SK-N-SH (cell line): ENCODE data around the gene DCTD. TPM values are rescaled to one million over a fixed set of nuclear protein-coding genes. Genes with fewer than 3 reads are reported as not detected.

ENCODE experiments used
- CTCF ChIA-PET: fragments of 300-600, 350-600 bp; formaldehyde crosslinking; extraction: SDS; loops from one replicate; lab custom pipeline; 2021; lab: Yijun Ruan, JAX
- POLR2A ChIA-PET: fragments of 350-600 bp; sonication (Branson Sonifier 250); formaldehyde crosslinking; extraction: SDS; loops from one replicate; lab custom pipeline; 2020; ENCODE audit warnings: antibody characterized with exemption, inconsistent platforms; lab: Yijun Ruan, JAX
- DNase-seq: peaks from one replicate; pipeline ENCODE4 v3.0.0; 2012
- H2AFZ ChIP-seq: fragments of 200-600 bp; sonication (generic); 2 replicates; pipeline ENCODE4 v1.8.1; 2016; ENCODE audit warnings: antibody characterized with exemption, mild to moderate bottlenecking, low read depth
- H3F3A ChIP-seq: fragments of 200-600 bp; sonication (generic); replicated peaks from 2 replicates; pipeline ENCODE3; 2016; ENCODE audit warnings: antibody characterized with exemption, mild to moderate bottlenecking; ENCODE audit not compliant: insufficient read depth
- H3K27ac ChIP-seq, 2 experiments: fragments of 200-500 bp in 1 of 2; fragments of 200-600 bp in 1 of 2; sonication (Bioruptor generic) in 1 of 2; sonication (generic), shearing (Covaris generic) in 1 of 2; 2 replicates each; pipeline versions ENCODE4 v1.5.1 to v1.6.1; 2014 to 2016; ENCODE audit warnings: low read depth in 2 of 2, inconsistent platforms in 1 of 2, low read length in 1 of 2, mild to moderate bottlenecking in 1 of 2, mixed read lengths in 1 of 2
- H3K27me3 ChIP-seq: fragments of 200-600 bp; sonication (generic), shearing (Covaris generic); 2 replicates; pipeline ENCODE4 v1.6.1; 2016; ENCODE audit warnings: mixed run types; ENCODE audit not compliant: insufficient read depth
- H3K36me3 ChIP-seq, 2 experiments: fragments of 200-500 bp in 1 of 2; fragments of 200-600 bp in 1 of 2; sonication (Bioruptor generic) in 1 of 2; sonication (generic) in 1 of 2; replicated peaks in 1 of 2; 2 replicates each; pipeline versions ENCODE3 to v1.5.1; 2014 to 2016; ENCODE audit warnings: low read length in 1 of 2, mild to moderate bottlenecking in 1 of 2; ENCODE audit not compliant: insufficient read depth in 2 of 2, control insufficient read depth in 1 of 2
- H3K4me1 ChIP-seq, 2 experiments: fragments of 200-500 bp in 1 of 2; fragments of 200-600 bp in 1 of 2; sonication (Bioruptor generic) in 1 of 2; sonication (generic), shearing (Covaris generic) in 1 of 2; 2 replicates each; pipeline versions ENCODE4 v1.5.1 to v1.6.1; 2014 to 2016; ENCODE audit warnings: low read depth in 1 of 2, low read length in 1 of 2, mixed run types in 1 of 2; ENCODE audit not compliant: insufficient read depth in 2 of 2, control insufficient read depth in 1 of 2
- H3K4me2 ChIP-seq: fragments of 200-600 bp; sonication (generic), shearing (Covaris generic); 2 replicates; pipeline ENCODE4 v1.6.1; 2017; ENCODE audit warnings: mixed run types
- H3K4me3 ChIP-seq, 2 experiments: fragments of 200-500 bp in 1 of 2; fragments of 200-600 bp in 1 of 2; sonication (Bioruptor generic) in 1 of 2; sonication (generic), shearing (Covaris generic) in 1 of 2; 2 replicates each; pipeline versions ENCODE4 v1.5.1 to v1.8.1; 2014 to 2016; ENCODE audit warnings: low read depth in 2 of 2, inconsistent platforms in 1 of 2, low read length in 1 of 2, mild to moderate bottlenecking in 1 of 2, mixed read lengths in 1 of 2, moderate library complexity in 1 of 2
- H3K79me2 ChIP-seq: fragments of 200-600 bp; sonication (generic); 2 replicates; pipeline ENCODE4 v1.8.1; 2017; ENCODE audit warnings: mild to moderate bottlenecking; ENCODE audit not compliant: insufficient read depth
- H3K9ac ChIP-seq: fragments of 200-600 bp; sonication (generic); 2 replicates; pipeline ENCODE4 v1.6.1; 2017; ENCODE audit warnings: mixed run types
- H3K9me2 ChIP-seq: fragments of 200-600 bp; sonication (generic); 2 replicates; pipeline ENCODE4 v1.6.1; 2017; ENCODE audit warnings: mixed run types
- H3K9me3 ChIP-seq: fragments of 200-600 bp; sonication (generic); 2 replicates; pipeline ENCODE4 v1.6.1; 2017; ENCODE audit warnings: mixed run types, mild to moderate bottlenecking, moderate library complexity
- H4K20me1 ChIP-seq: fragments of 200-600 bp; sonication (generic); 2 replicates; pipeline ENCODE4 v1.6.1; 2017; ENCODE audit warnings: mild to moderate bottlenecking, mixed run types; ENCODE audit not compliant: insufficient read depth
- EZH2phosphoT487 ChIP-seq: fragments of 200-600 bp; sonication (generic); IDR thresholded peaks from 2 replicates; pipeline ENCODE4 v1.6.1; 2017; ENCODE audit warnings: low read depth, mixed run types, mild to moderate bottlenecking, antibody characterized with exemption, moderate library complexity, borderline replicate concordance
- FOXJ3 ChIP-seq: sonication (generic); formaldehyde crosslinking; IDR thresholded peaks from 2 replicates; pipeline ENCODE4 v1.5.1; 2020; ENCODE audit warnings: mild to moderate bottlenecking, missing genetic modification reagents
- FOXM1 ChIP-seq: IDR thresholded peaks from 2 replicates; pipeline ENCODE4 v1.4.0; 2012; ENCODE audit warnings: low read depth, mild to moderate bottlenecking
- GATA2 ChIP-seq: sonication (generic); formaldehyde crosslinking; IDR thresholded peaks from 2 replicates; pipeline ENCODE4 v1.5.0; 2020; ENCODE audit warnings: mild to moderate bottlenecking, missing genetic modification reagents
- RAD21 ChIP-seq: IDR thresholded peaks from 2 replicates; pipeline ENCODE4 v1.6.1; 2012; ENCODE audit warnings: mild to moderate bottlenecking, low read length
- RCOR1 ChIP-seq: fragments of 150-350 bp; IDR thresholded peaks from 2 replicates; pipeline ENCODE4 v1.6.1; 2017; ENCODE audit warnings: antibody characterized with exemption, low read length
- RFX5 ChIP-seq: IDR thresholded peaks from 2 replicates; pipeline ENCODE4 v1.6.1; 2012; ENCODE audit warnings: mild to moderate bottlenecking, improper control_type of control experiment, low read length
- SIN3A ChIP-seq: IDR thresholded peaks from 2 replicates; pipeline ENCODE4 v1.6.1; 2012; ENCODE audit warnings: low read depth, mild to moderate bottlenecking, low read length, moderate library complexity, borderline replicate concordance
- TEAD4 ChIP-seq: IDR thresholded peaks from 2 replicates; pipeline ENCODE4 v1.4.0; 2012; ENCODE audit warnings: mild to moderate bottlenecking, borderline replicate concordance; ENCODE audit not compliant: insufficient read depth
- YY1 ChIP-seq: IDR thresholded peaks from 2 replicates; pipeline ENCODE4 v1.4.0; 2012; ENCODE audit warnings: low read depth, mild to moderate bottlenecking
- WGBS: methylation state at CpG from one replicate; pipeline ENCODE4 v1.1.6; 2017; ENCODE audit warnings: low lambda C conversion rate; 5-methylcytosine and 5-hydroxymethylcytosine counted together
- polyA plus RNA-seq, 3 experiments: library from polyadenylated mRNA; depleted of rRNA; stranded (reverse); fragments of >200 nt; gene quantifications; 2 replicates each; pipeline ENCODE4 v1.2.3, GENCODE V29; 2012
- TF ChIP-seq, protein P1 (sequence below): IDR thresholded peaks from 2 replicates; pipeline ENCODE4; 2012
- TF ChIP-seq, protein P2 (sequence below): IDR thresholded peaks from 2 replicates; pipeline ENCODE4 v1.4.0; 2012; ENCODE audit warnings: low read depth
- TF ChIP-seq, protein P3 (sequence below): IDR thresholded peaks from 2 replicates; pipeline ENCODE4 v1.4.0; 2012; ENCODE audit warnings: low read depth, borderline replicate concordance

DCTD gene
- polyA plus RNA-seq, 1 of the 3 experiments (the other 2 are of a cell fraction), result 123 TPM

DNA sequence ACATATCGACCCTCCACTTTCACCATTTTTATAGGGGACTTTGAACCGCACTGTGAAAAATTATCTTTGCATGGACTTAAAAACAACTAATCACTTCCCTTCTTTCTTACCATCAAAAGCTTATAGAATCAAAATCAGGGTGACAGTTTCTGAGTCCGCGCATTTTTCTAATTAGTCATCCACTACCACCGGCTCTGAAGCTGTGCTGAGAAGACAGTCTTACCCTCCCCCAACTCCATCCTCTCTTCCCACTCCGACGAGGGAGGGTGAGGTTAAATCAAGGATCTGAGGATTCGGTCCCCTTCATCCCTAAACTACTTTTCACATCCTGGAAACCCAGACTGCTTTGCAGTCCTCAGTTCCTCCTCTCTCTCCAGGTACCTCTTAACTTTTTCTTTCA lies 4.2 kb downstream of the DCTD start:
- DNase-seq, result no peak
- H3K9me2 ChIP-seq, result no peaks in the 10 kb centered on the region
- no peak overlapping the region for H3K4me2 ChIP-seq
- H3K4me1 ChIP-seq, result peaks cover 8 to 13% of the 10 kb centered on the region in 2 experiments; a peak in 3 of 4 replicates
- no peaks in the 10 kb centered on the region for H3F3A ChIP-seq
- POLR2A ChIA-PET, result no interaction called here
- no peak overlapping the region for H2AFZ ChIP-seq
- no peak overlapping the region for H3K27ac ChIP-seq
- no peak overlapping the region for H3K4me3 ChIP-seq
- H3K27me3 ChIP-seq, result no peaks in the 10 kb centered on the region
- H3K79me2 ChIP-seq, result peaks cover 57% of the 10 kb centered on the region
- H3K9me3 ChIP-seq, result no peaks in the 10 kb centered on the region
- WGBS, result 90% methylated on average over 8 of the region's 8 CpGs
- TF ChIP-seq TEAD4 (no peak), RAD21 (no peak), RCOR1 (no peak), YY1 (no peak), EZH2phosphoT487 (no peak), FOXM1 (no peak), FOXJ3 (no peak), SIN3A (no peak)
- TF ChIP-seq, protein P1, sequence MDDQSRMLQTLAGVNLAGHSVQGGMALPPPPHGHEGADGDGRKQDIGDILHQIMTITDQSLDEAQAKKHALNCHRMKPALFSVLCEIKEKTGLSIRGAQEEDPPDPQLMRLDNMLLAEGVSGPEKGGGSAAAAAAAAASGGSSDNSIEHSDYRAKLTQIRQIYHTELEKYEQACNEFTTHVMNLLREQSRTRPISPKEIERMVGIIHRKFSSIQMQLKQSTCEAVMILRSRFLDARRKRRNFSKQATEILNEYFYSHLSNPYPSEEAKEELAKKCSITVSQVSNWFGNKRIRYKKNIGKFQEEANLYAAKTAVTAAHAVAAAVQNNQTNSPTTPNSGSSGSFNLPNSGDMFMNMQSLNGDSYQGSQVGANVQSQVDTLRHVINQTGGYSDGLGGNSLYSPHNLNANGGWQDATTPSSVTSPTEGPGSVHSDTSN, result no peak
- TF ChIP-seq, protein P2, sequence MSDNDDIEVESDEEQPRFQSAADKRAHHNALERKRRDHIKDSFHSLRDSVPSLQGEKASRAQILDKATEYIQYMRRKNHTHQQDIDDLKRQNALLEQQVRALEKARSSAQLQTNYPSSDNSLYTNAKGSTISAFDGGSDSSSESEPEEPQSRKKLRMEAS, result no peak
- TF ChIP-seq, protein P3, sequence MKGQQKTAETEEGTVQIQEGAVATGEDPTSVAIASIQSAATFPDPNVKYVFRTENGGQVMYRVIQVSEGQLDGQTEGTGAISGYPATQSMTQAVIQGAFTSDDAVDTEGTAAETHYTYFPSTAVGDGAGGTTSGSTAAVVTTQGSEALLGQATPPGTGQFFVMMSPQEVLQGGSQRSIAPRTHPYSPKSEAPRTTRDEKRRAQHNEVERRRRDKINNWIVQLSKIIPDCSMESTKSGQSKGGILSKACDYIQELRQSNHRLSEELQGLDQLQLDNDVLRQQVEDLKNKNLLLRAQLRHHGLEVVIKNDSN, result no peak
- TF ChIP-seq, all 33 proteins: peak for 0
- CTCF ChIA-PET, result interaction anchor here (1.3 to 2.0 kb wide), 2 partner anchors 12 to 21 kb away, joined by 3 to 6 read pairs; no protein-coding TSS in a partner anchor
- Histone ChIP-seq H3K36me3 (peaks cover 50 to 60% of the 10 kb centered on the region in 2 experiments), H3K9ac (no peak overlapping the region), H4K20me1 (no peaks in the 10 kb centered on the region)

DNA sequence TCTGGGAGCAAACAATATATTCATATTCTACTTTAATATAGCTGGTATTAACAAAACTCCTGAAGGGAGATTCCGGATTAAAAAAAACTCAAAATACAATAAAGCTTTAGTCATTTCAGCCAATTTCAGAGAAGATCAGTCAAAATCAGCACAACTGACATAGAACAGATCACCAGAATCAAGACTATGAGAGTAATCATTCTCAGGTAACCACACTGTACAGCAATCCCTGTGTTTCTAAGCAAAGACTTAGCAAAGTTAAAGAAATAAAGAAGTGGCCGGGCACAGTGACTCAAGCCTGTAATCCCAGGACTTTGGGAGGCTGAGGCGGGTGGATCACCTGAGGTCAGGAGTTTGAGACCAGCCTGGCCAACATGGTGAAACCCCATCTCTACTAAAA lies 9.1 kb downstream of the DCTD start:
- Histone ChIP-seq H3K27ac (no peak overlapping the region), H4K20me1 (no peaks in the 10 kb centered on the region), H3K4me3 (no peak overlapping the region), H2AFZ (no peak overlapping the region), H3K4me1 (peaks cover 7 to 20% of the 10 kb centered on the region in 2 experiments; a peak in 3 of 4 replicates), H3K36me3 (peaks cover 51 to 64% of the 10 kb centered on the region in 2 experiments), H3K9ac (no peak overlapping the region), H3F3A (no peaks in the 10 kb centered on the region), H3K27me3 (no peaks in the 10 kb centered on the region), H3K9me2 (no peaks in the 10 kb centered on the region), H3K79me2 (peaks cover 63% of the 10 kb centered on the region), H3K4me2 (no peak overlapping the region), H3K9me3 (no peaks in the 10 kb centered on the region)
- ChIA-PET POLR2A (no interaction called here), CTCF (interaction anchor here (0.6 to 2.0 kb wide), 4 partner anchors 9 to 341 kb away, joined by 3 to 6 read pairs (median 4); no protein-coding TSS in a partner anchor)
- 98% methylated on average over 3 of the region's 3 CpGs for WGBS
- TF ChIP-seq RFX5 (no peak), GATA2 (no peak)
- DNase-seq, result no peak
